Measurements from ENCODE around the gene OPN3. TPM values are rescaled to one million over a fixed set of nuclear protein-coding genes. Genes with fewer than 3 reads are reported as not detected.

The OPN3 gene
- total and polyA plus RNA-seq, 2 of the 4 experiments (the other 2 are of a cell fraction) = 16.4 to 21.9 TPM

- CTCF ChIA-PET = no interaction called here
- Histone ChIP-seq H3K27me3 (ENCODE audit: control insufficient read depth, insufficient read depth, low read length) (no peaks in the 10 kb centered on the region), H3K4ac (ENCODE audit: low read depth, low read length) (no peak overlapping the region), H3K9me3 (ENCODE audit: control insufficient read depth, insufficient read depth, low read length) (no peaks in the 10 kb centered on the region; the same call in 1 of the 2 replicates), H3K4me3 (ENCODE audit: insufficient read depth, low read depth, low read length) (no peak overlapping the region), H2BK120ac (ENCODE audit: low read depth, low read length) (no peak overlapping the region), H3K4me1 (ENCODE audit: control insufficient read depth, insufficient read depth, low read length) (0 out of 2 replicates have a peak, but pooled peaks cover 2% of the 10 kb centered on the region), H4K20me1 (ENCODE audit: insufficient read depth, low read length) (no peaks in the 10 kb centered on the region), H3K36me3 (ENCODE audit: control insufficient read depth, insufficient read depth, low read length) (no peaks in the 10 kb centered on the region), H4K91ac (ENCODE audit: insufficient read depth, low read depth, low read length) (no peak overlapping the region), H2AK9ac (replicated peaks; ENCODE audit: low read depth, low read length, poor library complexity) (no peak overlapping the region), H3K27ac (ENCODE audit: insufficient read depth, low read length) (no peak overlapping the region), H3K14ac (replicated peaks; ENCODE audit: low read depth, low read length) (no peak overlapping the region), H3K79me1 (ENCODE audit: low read depth in 1 of 2, low read length in 2 of 2) (no peaks in the 10 kb centered on the region), H4K8ac (ENCODE audit: low read depth in 2 of 2, low read length in 2 of 2) (no peak overlapping the region), H4K5ac (ENCODE audit: low read depth, low read length) (no peak overlapping the region), H3K9ac (ENCODE audit: low read depth, low read length) (no peak overlapping the region), H2BK20ac (ENCODE audit: low read depth, low read length) (no peak overlapping the region), H2BK15ac (ENCODE audit: low read depth, low read length) (no peak overlapping the region), H2AK5ac (ENCODE audit: low read depth, low read length) (no peak overlapping the region), H3K4me2 (ENCODE audit: low read depth, low read length) (no peak overlapping the region), H3K23ac (ENCODE audit: low read depth, low read length) (no peak overlapping the region), H2AFZ (replicated peaks; ENCODE audit: low read length, poor library complexity) (no peak overlapping the region), H2BK5ac (ENCODE audit: low read depth, low read length, poor library complexity, severe bottlenecking) (no peak overlapping the region), H3K56ac (ENCODE audit: extremely low read depth, insufficient read depth, low read length) (no peak overlapping the region), H3K18ac (ENCODE audit: low read depth, low read length) (no peak overlapping the region), H3K9me1 (ENCODE audit: insufficient read depth, low read length) (peaks cover 6% of the 10 kb centered on the region; the same call in 1 of the 2 replicates)
- DNase-seq (no peak), ATAC-seq (ENCODE audit: low read depth) (no peak)
- POLR2A ChIA-PET (ENCODE audit: unreplicated experiment) = interaction anchor here (0.7 kb wide), 1 partner anchor 23 kb away, joined by 6 read pairs; no protein-coding TSS in a partner anchor
- no CpG with 5 or more reads among the region's 4 CpGs for WGBS, 2 experiments (ENCODE audit: extremely low coverage in 2 of 2, insufficient read length in 1 of 2)
- TF ChIP-seq FOS (IDR thresholded peaks at IDR 0.05; ENCODE audit: low read depth, low read length) (no peak), CHD1 (IDR thresholded peaks at IDR 0.05; ENCODE audit: low read depth, low read length) (no peak), SMC3 (IDR thresholded peaks at IDR 0.05; ENCODE audit: low read depth, low read length) (no peak), RCOR1 (IDR thresholded peaks at IDR 0.05; ENCODE audit: insufficient replicate concordance, low read length) (no peak), NFE2L2 (IDR thresholded peaks at IDR 0.05; ENCODE audit: low read depth, low read length) (no peak), MAZ (IDR thresholded peaks at IDR 0.05; ENCODE audit: borderline replicate concordance, low read depth, low read length) (no peak), POLR2A (IDR thresholded peaks at IDR 0.05; ENCODE audit: low read depth, low read length) (no peak), MAFK (IDR thresholded peaks at IDR 0.05; ENCODE audit: low read depth, low read length) (no peak), BHLHE40 (IDR thresholded peaks at IDR 0.05; ENCODE audit: low read depth, low read length) (no peak), RFX5 (IDR thresholded peaks at IDR 0.05; ENCODE audit: low read depth, low read length) (no peak), MXI1 (IDR thresholded peaks at IDR 0.05; ENCODE audit: borderline replicate concordance, low read depth, low read length) (no peak)
- in situ Hi-C loops (cut with MboI; ENCODE audit: low sequenced_read_pairs) = no loop called here
- no TSS peak for BruUV-seq (replicated peaks)
- intact Hi-C loops (cut with micrococcal nuclease) = no loop called here
- dilution Hi-C loops (cut with HindIII; ENCODE audit: low sequenced_read_pairs, unreplicated experiment) = no loop called here
Measured at GRCh38 chr1:241645199-241645598, 5.0 kb upstream of the OPN3 start.

Measured in IMR-90 (cell line).